Adrenal gland (tissue), 12 donors: ENCODE measurements around the gene EPHA4. TPM values are rescaled to one million over a fixed set of nuclear protein-coding genes. Genes with fewer than 3 reads are reported as not detected.

Source experiments
- DNase-seq, 7 donors: peaks; one replicate each; pipeline ENCODE4 v3.0.0-alpha.2; 2019 to 2020
- H3K27ac ChIP-seq, 5 donors: fragments of 200-600 bp; sonication (generic) in 4 of 5; 1 replicate in 3 of 5; 2 replicates in 2 of 5; pipeline versions ENCODE4 v1.5.1 to v1.8.0; 2016 to 2020; ENCODE audit warnings: mild to moderate bottlenecking in 1 of 5
- H3K27me3 ChIP-seq: fragments of 200-600 bp; 2 replicates; pipeline ENCODE4 v1.8.0; 2021
- H3K36me3 ChIP-seq, 2 donors: fragments of 200-600 bp; replicated peaks in 1 of 2; 1 replicate in 1 of 2; 2 replicates in 1 of 2; pipeline versions ENCODE4 v1.5.1 to v1.8.0; 2018 to 2022
- H3K4me1 ChIP-seq, 2 donors: fragments of 200-600 bp; replicated peaks in 1 of 2; 1 replicate in 1 of 2; 2 replicates in 1 of 2; pipeline versions ENCODE4 v1.5.1 to v1.8.0; 2018 to 2021
- H3K4me3 ChIP-seq, 4 donors: fragments of 200-600 bp; sonication (generic) in 3 of 4; one replicate each; pipeline ENCODE4 v1.5.1; 2016 to 2018
- H3K9me3 ChIP-seq, 3 donors: fragments of 200-600 bp; sonication (generic) in 1 of 3; replicated peaks in 1 of 3; 1 replicate in 2 of 3; 2 replicates in 1 of 3; pipeline versions ENCODE4 v1.5.1 to v1.8.0; 2016 to 2021
- POLR2A ChIP-seq, 2 donors: fragments of 450-650 bp; IDR thresholded peaks; one replicate each; pipeline ENCODE4 v1.6.1; 2017; ENCODE audit warnings: antibody characterized with exemption in 2 of 2, mild to moderate bottlenecking in 2 of 2, moderate library complexity in 1 of 2
- whole genome bisulfite sequencing, 4 donors: extraction: QIAGEN DNeasy Blood & Tissue Kit in 2 of 4; methylation state at CpG; one replicate each; pipeline versions ENCODE4 v1.1.5 to v1.1.7; 2013 to 2017; 5-methylcytosine and 5-hydroxymethylcytosine counted together
- intact Hi-C, 2 donors: fragments of 100-400 bp; cut with DNase I; formaldehyde crosslinking; loops; one replicate each; pipeline versions ENCODE4 v1.14.1 to v1.15.0; 2022 to 2023
- polyA plus RNA-seq, 3 donors: library from polyadenylated mRNA; stranded (reverse); fragments of 200-250 nt in 2 of 3; fragments of 350-450 nt in 1 of 3; fragmentation: Illumina TruSeq in 1 of 3; extraction: RNeasy Lipid Tissue Mini Kit (QIAGEN cat#74804) in 1 of 3; gene quantifications; one replicate each; pipeline ENCODE4 v1.2.3, GENCODE V29; 2013 to 2014
- total RNA-seq, 9 donors: library from RNA; depleted of rRNA in 4 of 9; stranded (reverse); fragments of >200 nt in 4 of 9; fragments of 120-200 nt in 1 of 9; fragmentation: NEBNext Ultra II Directional in 1 of 9; extraction: Animal tissue kit (Norgen Biotek cat#: 25700) in 1 of 9; gene quantifications; one replicate each; pipeline versions ENCODE4 v1.1.0 to v1.2.4, GENCODE V29; 2013 to 2023
- TF ChIP-seq, protein P1 (sequence below), 6 experiments: fragments of 450-650 bp in 4 of 6; fragments of 200-600 bp in 2 of 6; sonication (generic) in 1 of 6; IDR thresholded peaks; 1 replicate in 5 of 6; 2 replicates in 1 of 6; pipeline versions ENCODE4 v1.5.1 to v1.8.0; 2016 to 2021; ENCODE audit warnings: antibody characterized with exemption in 6 of 6, mild to moderate bottlenecking in 2 of 6, moderate library complexity in 1 of 6
- donor health status: healthy with polysubstance abuse.
- donor health status: Bipolar disorder and iron deficiency.
- donor health status: DM: yes; HTN: yes; CAD: no.
- donor health status: DM: no; HTN: no; CAD: no.
- donor health status: DM: no; HTN: no; CAD: no.
- donor health status: DM: yes; HTN: yes; CAD: no.

Gene EPHA4
- total and polyA plus RNA-seq, 12 donors: 3.0 to 72.9 (median 12.1) TPM

DNA sequence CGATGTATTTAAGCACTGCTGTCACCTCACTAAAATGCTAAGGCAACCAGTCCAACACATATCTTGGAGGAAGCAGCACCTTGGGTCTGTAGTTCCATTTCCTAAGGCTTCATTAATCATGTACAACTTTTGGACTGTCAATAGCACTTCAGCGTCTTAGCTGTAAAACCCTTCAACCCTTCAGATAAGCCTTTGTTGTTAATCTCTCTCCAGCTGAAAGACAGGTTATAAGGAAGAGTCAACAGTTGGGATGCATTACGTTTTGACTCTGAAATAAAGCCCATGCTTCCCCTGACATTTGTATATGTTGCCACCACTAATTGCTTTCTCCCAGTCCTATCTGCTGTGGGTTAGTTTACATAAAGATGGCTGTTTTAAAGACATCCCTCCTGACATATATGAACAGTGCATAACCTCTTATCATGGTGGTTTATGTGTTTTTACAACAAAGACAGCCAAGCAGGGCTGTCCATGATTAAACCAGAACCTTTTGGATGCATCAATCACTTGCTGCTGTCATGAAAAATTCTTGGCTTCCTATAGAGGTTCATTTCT lies 81.5 kb downstream of the EPHA4 start:
- Histone ChIP-seq H3K4me3 (no peak overlapping the region), H3K27me3 (no peaks in the 10 kb centered on the region), H3K27ac (no peak overlapping the region), H3K36me3 (no peaks in the 10 kb centered on the region), H3K4me1 (no peaks in the 10 kb centered on the region), H3K9me3 (no peaks in the 10 kb centered on the region)
- no peak for DNase-seq
- intact Hi-C loops: no loop called here
- TF ChIP-seq, protein P1, sequence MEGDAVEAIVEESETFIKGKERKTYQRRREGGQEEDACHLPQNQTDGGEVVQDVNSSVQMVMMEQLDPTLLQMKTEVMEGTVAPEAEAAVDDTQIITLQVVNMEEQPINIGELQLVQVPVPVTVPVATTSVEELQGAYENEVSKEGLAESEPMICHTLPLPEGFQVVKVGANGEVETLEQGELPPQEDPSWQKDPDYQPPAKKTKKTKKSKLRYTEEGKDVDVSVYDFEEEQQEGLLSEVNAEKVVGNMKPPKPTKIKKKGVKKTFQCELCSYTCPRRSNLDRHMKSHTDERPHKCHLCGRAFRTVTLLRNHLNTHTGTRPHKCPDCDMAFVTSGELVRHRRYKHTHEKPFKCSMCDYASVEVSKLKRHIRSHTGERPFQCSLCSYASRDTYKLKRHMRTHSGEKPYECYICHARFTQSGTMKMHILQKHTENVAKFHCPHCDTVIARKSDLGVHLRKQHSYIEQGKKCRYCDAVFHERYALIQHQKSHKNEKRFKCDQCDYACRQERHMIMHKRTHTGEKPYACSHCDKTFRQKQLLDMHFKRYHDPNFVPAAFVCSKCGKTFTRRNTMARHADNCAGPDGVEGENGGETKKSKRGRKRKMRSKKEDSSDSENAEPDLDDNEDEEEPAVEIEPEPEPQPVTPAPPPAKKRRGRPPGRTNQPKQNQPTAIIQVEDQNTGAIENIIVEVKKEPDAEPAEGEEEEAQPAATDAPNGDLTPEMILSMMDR (IDR thresholded peaks at IDR 0.05): no peak
- no peak for TF ChIP-seq POLR2A (IDR thresholded peaks at IDR 0.05)
- WGBS, 4 donors: 69 to 77% (median 76%) methylated on average over 3 of the region's 3 CpGs

DNA sequence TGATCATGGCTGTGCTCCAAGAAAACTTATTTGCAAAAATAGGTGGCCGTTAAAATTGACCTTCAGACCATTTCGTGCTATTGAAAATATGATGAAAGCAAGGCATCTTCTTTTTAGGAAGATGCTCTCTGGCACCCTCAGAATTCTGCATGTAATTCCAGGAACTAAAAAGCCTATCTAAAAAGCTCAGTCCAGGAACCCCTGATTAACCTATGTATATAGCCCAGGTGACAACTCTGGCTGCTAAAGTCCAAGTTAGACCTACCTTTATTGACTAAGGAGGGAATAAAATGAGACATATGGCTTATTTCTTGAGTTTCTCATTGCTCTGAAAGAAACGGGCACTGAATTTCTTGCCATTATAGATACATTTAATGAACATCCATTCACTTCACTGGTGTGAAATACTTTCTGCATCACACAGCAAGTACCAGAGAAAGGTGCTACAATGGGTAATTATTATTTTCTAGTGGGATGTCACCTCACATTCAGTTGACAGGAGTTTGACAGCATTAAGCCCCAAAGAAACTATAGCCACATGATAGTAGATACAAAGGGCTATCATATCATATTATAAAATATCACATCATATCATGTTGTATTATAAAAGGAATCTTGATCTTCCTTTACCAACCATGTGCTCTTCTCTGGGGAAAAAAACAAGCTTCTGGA lies 83.8 kb downstream of the EPHA4 start:
- WGBS, 4 donors: 67 to 75% (median 71%) methylated on average over 3 of the region's 3 CpGs
- no peak for DNase-seq
- H3K9me3 ChIP-seq: no peaks in the 10 kb centered on the region
- H3K4me1 ChIP-seq: no peaks in the 10 kb centered on the region
- H3K27ac ChIP-seq: no peak overlapping the region
- no peaks in the 10 kb centered on the region for H3K36me3 ChIP-seq
- TF ChIP-seq, protein P1 (IDR thresholded peaks at IDR 0.05): no peak
- TF ChIP-seq POLR2A (IDR thresholded peaks at IDR 0.05): no peak
- intact Hi-C loops: no loop called here
- H3K4me3 ChIP-seq: no peak overlapping the region
- H3K27me3 ChIP-seq: no peaks in the 10 kb centered on the region

DNA sequence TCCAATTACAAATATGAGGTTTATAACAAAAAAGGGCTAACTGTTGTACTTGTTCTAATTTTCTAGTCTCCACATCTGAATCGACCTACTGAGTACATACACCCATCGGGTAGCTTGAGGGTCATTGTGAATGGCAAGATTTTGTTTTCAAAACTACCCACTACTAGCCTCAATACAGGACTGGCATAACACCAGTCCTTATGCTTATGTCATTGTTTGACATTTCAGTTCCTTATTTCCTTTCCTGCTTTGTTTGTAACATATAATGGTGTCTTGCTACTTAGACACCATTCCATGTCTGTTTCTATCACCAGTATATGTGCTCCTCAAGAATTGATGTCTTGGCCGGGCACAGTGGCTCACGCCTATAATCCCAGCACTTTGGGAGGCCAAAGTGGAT lies 86.0 kb downstream of the EPHA4 start:
- Histone ChIP-seq H3K27me3 (no peaks in the 10 kb centered on the region), H3K27ac (no peak overlapping the region), H3K9me3 (no peaks in the 10 kb centered on the region), H3K36me3 (no peaks in the 10 kb centered on the region), H3K4me3 (no peak overlapping the region), H3K4me1 (peaks cover 0 to 8% of the 10 kb centered on the region in 2 donors)
- no peak for DNase-seq
- TF ChIP-seq POLR2A (IDR thresholded peaks at IDR 0.05): no peak
- TF ChIP-seq, protein P1 (IDR thresholded peaks at IDR 0.05): no peak
- WGBS, 4 donors: 92 to 98% (median 96%) methylated on average over 4 of the region's 4 CpGs
- intact Hi-C loops: no loop called here

DNA sequence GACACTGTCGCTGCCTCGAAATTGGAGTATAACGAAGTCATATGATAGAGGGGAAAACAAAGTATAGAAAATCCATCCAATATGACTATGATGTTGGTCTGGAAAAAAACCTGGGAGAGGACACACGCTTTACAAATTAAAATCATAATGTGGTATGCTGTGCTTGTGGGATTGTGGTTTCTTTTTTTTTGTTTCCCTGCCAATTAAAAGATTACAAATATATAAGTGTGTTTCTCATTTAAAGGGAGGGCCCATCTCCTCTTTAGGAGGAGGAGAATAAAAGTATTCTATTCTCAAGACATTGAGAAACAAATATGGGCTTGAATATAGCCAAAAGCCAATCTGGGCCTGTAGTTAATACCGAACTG lies 86.6 kb downstream of the EPHA4 start:
- TF ChIP-seq, protein P1 (IDR thresholded peaks at IDR 0.05): no peak
- no peak for TF ChIP-seq POLR2A (IDR thresholded peaks at IDR 0.05)
- no peak overlapping the region for H3K4me3 ChIP-seq
- no peaks in the 10 kb centered on the region for H3K27me3 ChIP-seq
- intact Hi-C loops: no loop called here
- peaks cover 0 to 8% of the 10 kb centered on the region in 2 donors for H3K4me1 ChIP-seq
- no peaks in the 10 kb centered on the region for H3K36me3 ChIP-seq
- 92 to 95% (median 94%) methylated on average over 5 of the region's 5 CpGs for WGBS, 4 donors
- DNase-seq: no peak
- no peak overlapping the region for H3K27ac ChIP-seq
- H3K9me3 ChIP-seq: no peaks in the 10 kb centered on the region
